Measurements from ENCODE around the gene PROSER2. TPM values are rescaled to one million over a fixed set of nuclear protein-coding genes. Genes with fewer than 3 reads are reported as not detected.

Gene PROSER2
- total and polyA plus RNA-seq, 9 of the 15 experiments (the other 6 are each of a cell fraction or from before 2014, with no cell fraction given), result 0.62 to 14.8 (median 2.9) TPM

GRCh38 chr10:11909618-11910017 is 86.5 kb downstream of the PROSER2 start:
- no peak for TF ChIP-seq SLC30A9 (CRISPR knock-in tag; IDR thresholded peaks at IDR 0.05)
- no peak for TF ChIP-seq ZNF766 (CRISPR knock-in tag; conservative IDR thresholded peaks at IDR 0.05)
- TF ChIP-seq GTF2E2 (tag; IDR thresholded peaks at IDR 0.05), result no peak
- no peak for TF ChIP-seq CEBPB (tag; IDR thresholded peaks at IDR 0.05)
- no peak for TF ChIP-seq ZBTB9 (CRISPR knock-in tag; IDR thresholded peaks at IDR 0.05)
- TF ChIP-seq PCBP1 (IDR thresholded peaks at IDR 0.05; ENCODE audit: low read depth, low read length, poor library complexity, severe bottlenecking), result no peak
- no peak for TF ChIP-seq NCOA2 (IDR thresholded peaks at IDR 0.05; ENCODE audit: partially characterized antibody in 2 of 2)
- TF ChIP-seq ZNF224 (CRISPR knock-in tag; IDR thresholded peaks at IDR 0.05), result no peak
- no peak for TF ChIP-seq STAT5B (CRISPR knock-in tag; IDR thresholded peaks at IDR 0.05)
- no peak for TF ChIP-seq ELF2 (CRISPR knock-in tag; IDR thresholded peaks at IDR 0.05)
- TF ChIP-seq SMAD2 (IDR thresholded peaks at IDR 0.05; ENCODE audit: low read depth, low read length), result no peak
- no peak for TF ChIP-seq CC2D1A (IDR thresholded peaks at IDR 0.05)
- no peak for TF ChIP-seq GTF2F1 (IDR thresholded peaks at IDR 0.05; ENCODE audit: low read depth, low read length)
- no peak for TF ChIP-seq RFX5 (IDR thresholded peaks at IDR 0.05; ENCODE audit: low read depth, low read length)
- H3K4me1 ChIP-seq (replicated peaks in 1 of 2; ENCODE audit: control insufficient read depth in 2 of 2, insufficient read depth in 2 of 2, low read length in 2 of 2), result peaks cover 11 to 19% of the 10 kb centered on the region in 2 experiments; a peak in 4 of 5 replicates
- no peak for DNase-seq (ENCODE audit: extremely low read depth in 1 of 4, low spot score in 3 of 4)
- no peak; the same call in 1 of the 3 replicates for ATAC-seq
- H2AFZ ChIP-seq (ENCODE audit: low read depth, low read length), result 0 out of 2 replicates have a peak overlapping the region, but pooled peaks have one; percentile 51
- H3K9me3 ChIP-seq (replicated peaks; ENCODE audit: control insufficient read depth, insufficient read depth, low read depth, low read length), result no peaks in the 10 kb centered on the region
- 33% methylated on average over 8 of the region's 10 CpGs for WGBS (ENCODE audit: insufficient coverage, low coverage, missing lambda C conversion rate)
- H3K9me1 ChIP-seq (ENCODE audit: control insufficient read depth, insufficient read depth, low read length), result peaks cover 9% of the 10 kb centered on the region
- BruUV-seq (replicated peaks), result no TSS peak
- no peak overlapping the region for H3K4me2 ChIP-seq (ENCODE audit: insufficient read depth, low read length)
- CTCF ChIA-PET (ENCODE audit: low intra/inter-chr PET ratio), result no interaction called here
- no peak for FAIRE-seq
- intact Hi-C loops (cut with micrococcal nuclease) (no loop called here), in situ Hi-C loops (cut with MboI) (no loop called here)
- no peaks in the 10 kb centered on the region for H4K20me1 ChIP-seq (replicated peaks; ENCODE audit: control insufficient read depth, insufficient read depth, low read length)
- H3K27ac ChIP-seq (ENCODE audit: extremely low read depth, low read depth, low read length), result no peak overlapping the region
- H3K79me2 ChIP-seq (ENCODE audit: control insufficient read depth, insufficient read depth, low read length), result no peaks in the 10 kb centered on the region
- peak overlapping the region in 1 of 2 experiments; percentile 65; a peak in 1 of 4 replicates for H3K9ac ChIP-seq (ENCODE audit: insufficient read depth in 1 of 2, low read depth in 2 of 2, low read length in 2 of 2)
- POLR2A ChIA-PET, result interaction anchor here (1.8 kb wide), 1 partner anchor 11 kb away, joined by 8 read pairs; no protein-coding TSS in a partner anchor
- no peak overlapping the region for H3K4me3 ChIP-seq
- no peaks in the 10 kb centered on the region for H3K27me3 ChIP-seq (ENCODE audit: control insufficient read depth in 2 of 2, insufficient read depth in 2 of 2, low read length in 2 of 2)
- no peaks in the 10 kb centered on the region for H3K36me3 ChIP-seq (ENCODE audit: control insufficient read depth, insufficient read depth, low read length)
